ENCODE measurements around the gene SPOCD1. TPM values are rescaled to one million over a fixed set of nuclear protein-coding genes. Genes with fewer than 3 reads are reported as not detected.

Gene SPOCD1
- total and polyA plus RNA-seq, 11 donors = 0.19 to 2.9 (median 0.41) TPM; not detected in 5

DNA sequence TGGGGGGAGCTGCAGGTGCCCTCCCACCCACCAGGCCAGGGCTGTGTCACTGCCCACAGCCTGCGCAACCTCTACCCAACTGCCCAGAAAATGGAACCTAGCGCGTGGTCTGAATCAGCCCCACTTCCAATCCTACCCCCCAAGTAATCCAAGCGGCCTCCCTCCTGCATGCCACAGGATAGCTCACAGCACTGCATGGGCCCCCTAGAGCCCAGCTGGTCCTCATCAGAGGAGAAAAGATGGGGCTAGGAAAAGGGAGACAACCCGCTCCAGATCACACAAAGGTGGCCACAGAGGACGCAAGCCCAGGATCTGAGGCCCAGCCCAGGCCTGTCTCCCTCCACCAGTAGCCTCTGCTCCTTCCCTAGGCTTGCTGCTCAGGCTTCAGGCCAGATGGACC, 57.8 kb downstream of the SPOCD1 start:
- Histone ChIP-seq H3K4me3 (no peak overlapping the region), H3K4me1 (peaks cover 2 to 60% (median 41%) of the 10 kb centered on the region in 12 donors), H3K9me3 (no peaks in the 10 kb centered on the region), H3K27ac (no peak overlapping the region), H3K27me3 (peaks cover 0 to 29% (median 7%) of the 10 kb centered on the region in 9 donors), H3K36me3 (no peaks in the 10 kb centered on the region)
- DNase-seq (no peak), ATAC-seq (no peak)
- 95 to 100% (median 96%) methylated on average over 6 of the region's 6 CpGs for WGBS, 4 donors
- intact Hi-C loops (cut with DNase I) = no loop called here
- TF ChIP-seq, protein P1, sequence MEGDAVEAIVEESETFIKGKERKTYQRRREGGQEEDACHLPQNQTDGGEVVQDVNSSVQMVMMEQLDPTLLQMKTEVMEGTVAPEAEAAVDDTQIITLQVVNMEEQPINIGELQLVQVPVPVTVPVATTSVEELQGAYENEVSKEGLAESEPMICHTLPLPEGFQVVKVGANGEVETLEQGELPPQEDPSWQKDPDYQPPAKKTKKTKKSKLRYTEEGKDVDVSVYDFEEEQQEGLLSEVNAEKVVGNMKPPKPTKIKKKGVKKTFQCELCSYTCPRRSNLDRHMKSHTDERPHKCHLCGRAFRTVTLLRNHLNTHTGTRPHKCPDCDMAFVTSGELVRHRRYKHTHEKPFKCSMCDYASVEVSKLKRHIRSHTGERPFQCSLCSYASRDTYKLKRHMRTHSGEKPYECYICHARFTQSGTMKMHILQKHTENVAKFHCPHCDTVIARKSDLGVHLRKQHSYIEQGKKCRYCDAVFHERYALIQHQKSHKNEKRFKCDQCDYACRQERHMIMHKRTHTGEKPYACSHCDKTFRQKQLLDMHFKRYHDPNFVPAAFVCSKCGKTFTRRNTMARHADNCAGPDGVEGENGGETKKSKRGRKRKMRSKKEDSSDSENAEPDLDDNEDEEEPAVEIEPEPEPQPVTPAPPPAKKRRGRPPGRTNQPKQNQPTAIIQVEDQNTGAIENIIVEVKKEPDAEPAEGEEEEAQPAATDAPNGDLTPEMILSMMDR (IDR thresholded peaks at IDR 0.05) = no peak
- no peak for TF ChIP-seq POLR2A (IDR thresholded peaks at IDR 0.05)

DNA sequence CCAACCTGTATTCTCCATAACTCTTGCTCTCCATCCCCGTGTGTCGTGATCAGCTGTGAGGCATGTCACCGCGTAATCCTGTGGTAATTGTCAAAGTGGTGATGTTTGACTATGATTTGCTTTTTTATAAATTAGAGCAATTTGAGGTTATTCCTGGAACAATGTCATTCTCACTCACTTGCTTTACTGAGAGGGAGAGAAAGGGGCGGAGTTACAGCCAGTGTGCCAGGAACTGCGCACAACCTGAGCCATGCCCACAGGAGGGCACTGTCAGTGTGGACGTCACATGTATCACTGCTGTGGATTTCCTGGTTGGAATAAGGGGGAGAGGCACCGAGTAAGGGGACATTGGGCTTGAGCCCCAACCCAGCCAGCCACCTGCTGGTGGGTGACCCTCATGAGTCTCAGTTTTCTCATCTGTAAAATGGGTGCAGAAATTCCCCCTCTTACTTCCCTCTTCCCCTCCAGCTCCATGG, 58.6 kb downstream of the SPOCD1 start:
- H3K4me1 ChIP-seq = peaks cover 2 to 60% (median 37%) of the 10 kb centered on the region in 12 donors
- no peaks in the 10 kb centered on the region for H3K36me3 ChIP-seq
- ATAC-seq (no peak), DNase-seq (no peak)
- H3K9me3 ChIP-seq = no peaks in the 10 kb centered on the region
- intact Hi-C loops (cut with DNase I) = no loop called here
- H3K4me3 ChIP-seq = no peak overlapping the region
- H3K27ac ChIP-seq = no peak overlapping the region
- TF ChIP-seq, protein P1 (IDR thresholded peaks at IDR 0.05) = no peak
- TF ChIP-seq POLR2A (IDR thresholded peaks at IDR 0.05) = no peak
- WGBS, 4 donors = 90 to 97% (median 91%) methylated on average over 8 of the region's 8 CpGs
- peaks cover 0 to 21% (median 1%) of the 10 kb centered on the region in 9 donors for H3K27me3 ChIP-seq

DNA sequence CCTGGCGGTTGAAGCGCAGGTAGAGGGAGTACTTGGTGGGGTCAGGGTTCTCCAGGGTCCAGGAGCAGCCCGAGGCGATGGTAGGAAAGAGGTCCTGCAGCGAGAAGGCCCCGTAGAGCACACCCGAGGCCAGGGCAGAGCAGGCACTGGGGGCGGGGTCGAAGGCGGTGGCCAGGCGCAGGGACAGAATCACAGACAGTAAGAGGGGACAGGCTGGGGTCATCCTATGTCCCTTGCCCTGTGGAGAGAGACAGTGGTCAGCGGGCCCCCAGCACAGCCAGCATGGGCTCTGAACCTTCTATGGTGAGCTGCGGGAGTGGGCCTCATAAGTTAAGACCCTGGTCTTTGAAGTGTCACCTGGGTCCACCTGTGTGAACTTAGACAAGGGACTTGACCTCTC, 59.2 kb downstream of the SPOCD1 start:
- ATAC-seq = no peak
- H3K9me3 ChIP-seq = no peaks in the 10 kb centered on the region
- TF ChIP-seq, protein P1 (IDR thresholded peaks at IDR 0.05) = no peak
- TF ChIP-seq POLR2A (IDR thresholded peaks at IDR 0.05) = no peak
- H3K27me3 ChIP-seq = peaks cover 0 to 15% (median 0%) of the 10 kb centered on the region in 9 donors
- no peak overlapping the region for H3K27ac ChIP-seq
- no peaks in the 10 kb centered on the region for H3K36me3 ChIP-seq
- no peak for DNase-seq
- no peak overlapping the region for H3K4me3 ChIP-seq
- intact Hi-C loops (cut with DNase I) = no loop called here
- WGBS, 4 donors = 93 to 95% (median 94%) methylated on average over 13 of the region's 13 CpGs
- peaks cover 2 to 64% (median 38%) of the 10 kb centered on the region in 12 donors for H3K4me1 ChIP-seq

DNA sequence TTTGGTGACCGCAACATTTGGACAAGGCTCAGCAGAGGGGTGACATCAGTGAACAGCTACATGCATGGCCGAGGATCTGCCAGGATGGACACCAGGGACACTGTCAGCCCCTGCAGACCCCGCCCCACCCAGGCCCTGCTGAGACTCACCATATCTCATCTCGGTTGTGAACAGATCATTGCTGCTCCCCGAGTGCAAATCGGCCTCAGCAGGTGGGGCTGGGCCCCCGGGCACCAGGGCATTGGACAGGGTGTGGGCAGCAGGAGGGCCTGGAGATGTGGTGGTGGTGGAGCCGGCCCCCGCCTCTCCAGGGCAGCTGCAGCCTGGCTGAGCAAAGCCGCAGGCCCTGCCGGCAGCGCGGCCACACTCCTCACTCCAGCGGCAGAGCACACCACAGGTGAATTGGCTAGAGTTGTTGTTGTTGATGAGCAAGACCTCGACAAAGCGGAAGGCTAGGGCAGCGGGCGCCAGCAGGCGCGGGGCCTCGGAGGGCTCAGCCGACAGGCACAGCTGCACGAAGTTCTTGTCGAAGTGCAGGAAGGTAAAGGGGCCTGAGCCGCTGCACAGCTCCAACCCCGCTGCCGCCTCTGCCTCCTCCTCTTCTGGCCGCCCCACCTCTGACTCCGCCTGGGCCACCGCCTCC, 59.9 kb downstream of the SPOCD1 start:
- WGBS, 4 donors = 79 to 92% (median 90%) methylated on average over 13 to 30 of the region's 30 CpGs
- no peak for TF ChIP-seq POLR2A (IDR thresholded peaks at IDR 0.05)
- TF ChIP-seq, protein P1 (IDR thresholded peaks at IDR 0.05) = no peak
- intact Hi-C loops (cut with DNase I) = no loop called here
- H3K27me3 ChIP-seq = peaks cover 0 to 8% (median 0%) of the 10 kb centered on the region in 9 donors
- no peaks in the 10 kb centered on the region for H3K36me3 ChIP-seq
- peak overlapping the region in 2 of 12 donors; percentile 7 to 46 for H3K27ac ChIP-seq
- DNase-seq (no peak), ATAC-seq (no peak)
- no peaks in the 10 kb centered on the region for H3K9me3 ChIP-seq
- peaks cover 0 to 62% (median 39%) of the 10 kb centered on the region in 12 donors for H3K4me1 ChIP-seq
- no peak overlapping the region for H3K4me3 ChIP-seq

Data from heart left ventricle (tissue), 16 donors.